Renal cortex interstitium (tissue), 11 donors: Measurements from ENCODE around the gene TEX29. TPM values are rescaled to one million over a fixed set of nuclear protein-coding genes. Genes with fewer than 3 reads are reported as not detected.

Source experiments
- DNase-seq, 11 donors: peaks; one replicate each; pipeline ENCODE4 v3.0.0-alpha.2; 2013; ENCODE audit warnings: low read depth in 9 of 11, low spot score in 4 of 11; ENCODE audit errors: extremely low read depth in 1 of 11
- polyA plus RNA-seq, 3 donors: library from polyadenylated mRNA; unstranded; fragments of 120-200 nt; gene quantifications; one replicate each; pipeline ENCODE4 v1.2.1, GENCODE V29; 2013; ENCODE audit not compliant: insufficient read length in 3 of 3

The TEX29 gene
- polyA plus RNA-seq, 3 donors: 0.27 to 0.42 (median 0.36) TPM

DNA sequence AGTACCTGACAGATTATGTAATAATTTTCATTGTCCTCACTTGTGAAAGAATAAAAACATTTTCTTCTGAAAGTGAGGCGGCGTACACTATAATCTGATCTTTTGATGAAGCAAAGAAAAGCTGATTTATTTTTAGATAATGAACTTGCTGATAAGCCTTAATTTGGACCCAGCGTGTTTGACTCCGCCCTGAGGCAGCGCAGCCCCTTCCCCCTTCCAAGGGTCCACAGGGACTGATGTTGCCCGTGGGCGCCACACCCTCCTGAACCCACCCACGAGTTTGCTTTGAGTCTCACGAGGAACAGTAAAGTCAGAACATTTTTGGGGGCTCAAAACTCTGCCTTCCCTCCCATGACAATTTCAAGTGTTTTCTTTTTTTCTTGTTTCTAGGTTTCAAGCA, 40.0 kb downstream of the TEX29 start:
- DNase-seq: no peak

DNA sequence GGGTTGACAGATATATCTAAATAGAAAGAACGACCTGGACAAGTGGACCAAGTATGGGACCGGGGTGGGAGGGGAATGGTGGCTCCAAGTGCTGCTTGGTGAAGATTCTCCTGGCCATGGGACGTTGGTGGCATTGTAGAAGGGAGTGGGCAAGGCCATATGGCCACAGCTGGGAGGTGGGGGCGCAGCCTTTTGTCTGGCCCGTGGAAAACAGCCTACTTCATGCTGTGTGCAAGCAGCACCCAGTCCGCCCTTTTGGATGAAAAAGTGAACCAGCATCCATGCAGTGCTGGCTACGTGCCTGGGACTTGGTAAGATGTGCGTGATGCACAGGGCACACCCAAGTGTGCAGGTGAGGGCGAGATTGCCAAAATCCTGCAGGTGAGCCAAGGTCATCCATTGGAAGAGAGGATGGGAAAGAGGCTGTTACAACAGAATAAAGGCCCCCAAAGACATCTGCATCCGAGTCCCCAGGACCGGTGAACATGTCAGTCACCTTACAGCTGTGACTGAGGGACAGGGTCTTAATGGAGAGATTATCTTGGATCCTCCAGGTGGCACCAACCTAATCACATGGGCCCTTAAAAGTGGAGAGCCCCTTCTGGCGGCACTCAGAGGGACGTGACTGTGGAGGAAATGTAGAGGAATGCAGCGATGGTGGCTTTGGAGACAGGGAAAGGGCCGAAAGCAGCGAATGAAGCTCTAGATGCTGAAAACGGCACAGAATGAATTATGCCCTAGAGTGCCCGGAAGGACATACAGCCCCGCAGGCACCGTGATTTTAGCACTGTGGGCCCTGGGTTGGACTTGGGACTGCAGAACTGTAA, 40.8 kb downstream of the TEX29 start:
- DNase-seq: no peak

DNA sequence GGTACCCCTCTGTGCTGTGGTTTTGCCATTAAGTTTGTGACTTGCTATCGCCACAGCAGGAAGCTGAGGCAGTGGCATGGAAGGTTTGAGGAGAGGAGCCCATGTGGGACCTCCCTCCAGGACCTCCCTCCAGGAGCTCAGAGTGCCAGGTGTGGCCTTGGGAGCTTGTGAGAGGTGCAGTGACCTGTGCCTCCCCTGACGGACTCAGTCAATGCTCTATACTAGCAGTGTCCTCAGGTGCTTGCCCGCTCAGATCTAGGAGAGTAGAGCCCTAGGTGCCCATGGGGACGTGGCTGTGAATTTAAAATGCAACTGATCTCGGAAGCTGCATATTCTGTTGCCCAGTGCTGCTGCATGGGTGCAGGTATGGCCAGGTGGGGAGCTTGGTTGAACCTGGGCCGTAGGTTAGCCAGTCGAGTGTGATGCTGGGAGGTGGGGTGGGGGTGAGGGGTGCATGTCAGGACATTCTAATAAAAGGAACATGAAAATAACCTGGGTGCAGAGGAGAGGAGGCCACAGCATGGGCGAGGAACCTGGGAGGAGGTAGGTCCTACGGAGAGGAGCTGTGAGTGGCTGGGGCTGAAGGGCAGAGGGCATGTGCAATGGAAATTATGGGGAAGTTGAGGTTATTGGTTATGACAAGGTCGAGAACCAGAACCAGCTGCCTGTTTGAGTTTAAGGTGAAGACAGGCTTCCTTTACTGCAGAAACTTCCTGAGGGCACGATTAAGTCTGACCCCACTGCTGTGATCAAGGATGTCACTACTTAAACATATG, 41.6 kb downstream of the TEX29 start:
- no peak for DNase-seq

DNA sequence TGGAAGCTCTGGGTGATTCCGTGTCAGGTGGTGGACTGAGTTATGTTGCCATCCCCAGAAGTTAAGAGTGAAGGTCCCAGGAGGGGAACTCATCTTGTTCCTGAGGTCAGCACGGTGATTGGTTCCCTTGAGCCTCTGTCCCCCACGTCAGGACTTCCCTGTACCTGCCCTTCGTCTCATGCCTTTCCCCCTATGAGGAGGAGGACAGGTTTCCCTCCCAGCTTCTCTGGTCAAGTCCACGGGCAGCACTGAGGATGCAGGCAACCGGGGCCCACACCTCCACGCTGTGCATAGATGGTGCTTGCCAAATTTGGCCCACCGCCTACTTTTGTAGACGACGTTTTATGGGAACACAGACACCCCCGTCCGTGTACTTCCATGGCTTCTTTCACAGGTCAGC, 42.7 kb downstream of the TEX29 start:
- no peak for DNase-seq

DNA sequence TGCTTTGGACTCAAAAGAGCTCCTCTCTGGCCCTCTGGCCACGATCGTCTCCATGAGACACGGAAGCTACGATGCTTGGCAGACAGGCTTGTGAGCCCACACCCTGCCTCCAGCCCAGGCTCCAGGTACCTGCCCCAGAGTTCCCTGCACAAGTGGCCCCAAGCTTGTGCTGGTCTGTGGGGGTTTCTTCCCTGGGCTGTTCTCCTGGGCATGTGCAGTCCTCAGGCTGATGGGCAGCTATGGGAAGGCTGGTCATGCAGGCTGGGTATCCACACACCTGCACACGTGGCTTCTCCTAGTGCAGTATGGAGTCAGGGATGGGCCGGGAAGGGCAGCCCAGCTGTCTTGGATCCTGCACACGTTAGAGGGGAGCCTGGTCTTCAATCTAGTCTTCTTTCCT, 43.1 kb downstream of the TEX29 start:
- no peak for DNase-seq

DNA sequence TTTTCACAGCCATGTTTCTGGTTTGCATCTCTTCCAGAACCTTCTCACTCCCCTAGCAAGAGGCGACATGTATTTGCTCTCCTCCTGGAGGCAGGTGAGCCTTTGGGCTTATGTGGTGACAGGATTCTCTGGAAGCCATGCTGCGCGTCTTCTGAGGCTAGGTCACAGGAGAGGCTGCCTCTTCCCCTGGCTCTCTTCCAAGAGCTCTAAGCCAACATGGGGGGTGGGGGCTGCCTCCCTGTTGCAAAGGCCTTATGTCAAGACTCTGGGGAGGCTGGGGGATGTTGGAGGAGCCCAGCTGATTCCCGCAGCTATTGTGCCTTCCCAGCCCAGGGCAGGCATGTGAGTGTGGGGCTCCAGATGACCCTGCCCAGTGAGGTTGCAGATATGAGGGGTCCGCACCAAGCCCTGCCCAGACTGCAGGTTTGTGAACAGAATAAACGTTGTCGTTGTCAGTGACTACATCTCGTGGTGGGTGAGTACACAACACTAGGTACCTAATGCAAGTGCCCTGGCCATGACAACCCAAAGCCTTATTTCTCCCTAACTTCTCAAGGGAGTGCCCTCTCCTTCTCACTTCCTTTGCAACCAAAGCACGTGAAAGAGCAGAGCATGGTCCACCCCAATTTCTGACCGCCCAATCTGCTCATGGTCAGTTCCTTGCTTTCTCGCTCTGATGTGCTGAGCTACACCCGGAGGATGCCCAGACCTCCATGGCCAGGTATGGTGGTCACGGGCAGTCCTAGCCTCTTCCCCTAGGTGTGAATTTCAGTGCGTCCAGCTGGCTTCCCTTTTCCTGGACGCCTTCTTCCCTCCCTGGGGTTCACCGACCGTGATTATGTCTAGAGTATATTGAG, 44.9 kb downstream of the TEX29 start:
- no peak for DNase-seq

DNA sequence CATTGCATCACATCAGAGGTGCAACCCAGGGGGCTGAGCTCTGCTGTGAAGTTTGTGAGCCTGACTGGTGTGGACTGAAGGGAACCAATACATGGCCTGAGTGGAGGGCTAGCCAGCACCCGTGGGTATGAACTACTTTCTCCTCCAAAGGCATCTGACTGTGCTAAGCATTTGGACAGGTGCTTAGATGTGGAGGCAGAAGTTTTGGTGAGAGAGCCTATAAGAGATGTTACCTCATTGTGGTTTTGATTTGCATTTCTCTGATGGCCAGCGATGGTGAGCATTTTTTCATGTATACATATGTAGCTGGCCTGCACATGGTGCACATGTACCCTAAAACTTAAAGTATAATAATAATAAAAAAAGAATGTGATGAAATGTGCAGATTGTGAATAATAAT, 46.9 kb downstream of the TEX29 start:
- DNase-seq: no peak

DNA sequence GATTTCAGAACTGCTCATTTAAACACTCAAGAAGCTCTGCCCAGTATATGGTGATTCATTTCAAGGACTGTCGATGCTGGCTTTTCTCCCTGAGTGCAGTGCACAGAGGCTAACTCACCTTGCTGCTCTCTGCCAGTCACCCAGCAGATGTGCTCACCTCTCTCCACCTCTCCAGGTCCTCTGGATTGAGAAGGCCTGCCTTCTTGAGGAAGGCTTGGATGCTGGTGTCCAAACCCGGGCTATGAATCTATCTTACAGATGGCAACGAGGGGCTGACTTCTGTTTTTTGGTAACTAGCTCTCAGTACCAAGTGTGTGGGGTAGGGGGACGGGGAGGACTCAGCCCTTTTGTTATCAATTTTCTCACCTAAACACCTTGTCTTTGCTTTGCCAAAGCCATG, 47.6 kb downstream of the TEX29 start:
- DNase-seq: no peak

DNA sequence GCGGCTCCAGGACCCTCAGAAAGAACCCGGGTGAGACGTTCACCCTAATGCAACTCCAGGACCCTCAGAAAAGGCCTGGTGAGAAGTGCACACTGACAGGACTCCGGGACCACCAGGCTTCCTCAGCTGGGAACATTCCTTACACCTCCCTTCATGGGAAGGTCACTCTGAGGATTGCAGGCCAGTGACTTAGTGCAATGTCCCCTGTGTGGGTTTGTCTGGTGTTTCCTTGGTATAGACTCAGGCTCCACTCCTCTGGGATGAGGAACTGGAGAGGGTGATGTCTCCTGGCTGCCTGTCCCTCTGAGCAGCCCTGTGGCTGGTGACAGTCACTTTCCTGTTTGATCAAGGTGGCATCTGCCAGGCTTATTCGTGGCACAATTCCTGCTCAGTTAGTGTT, 49.7 kb downstream of the TEX29 start:
- no peak for DNase-seq

DNA sequence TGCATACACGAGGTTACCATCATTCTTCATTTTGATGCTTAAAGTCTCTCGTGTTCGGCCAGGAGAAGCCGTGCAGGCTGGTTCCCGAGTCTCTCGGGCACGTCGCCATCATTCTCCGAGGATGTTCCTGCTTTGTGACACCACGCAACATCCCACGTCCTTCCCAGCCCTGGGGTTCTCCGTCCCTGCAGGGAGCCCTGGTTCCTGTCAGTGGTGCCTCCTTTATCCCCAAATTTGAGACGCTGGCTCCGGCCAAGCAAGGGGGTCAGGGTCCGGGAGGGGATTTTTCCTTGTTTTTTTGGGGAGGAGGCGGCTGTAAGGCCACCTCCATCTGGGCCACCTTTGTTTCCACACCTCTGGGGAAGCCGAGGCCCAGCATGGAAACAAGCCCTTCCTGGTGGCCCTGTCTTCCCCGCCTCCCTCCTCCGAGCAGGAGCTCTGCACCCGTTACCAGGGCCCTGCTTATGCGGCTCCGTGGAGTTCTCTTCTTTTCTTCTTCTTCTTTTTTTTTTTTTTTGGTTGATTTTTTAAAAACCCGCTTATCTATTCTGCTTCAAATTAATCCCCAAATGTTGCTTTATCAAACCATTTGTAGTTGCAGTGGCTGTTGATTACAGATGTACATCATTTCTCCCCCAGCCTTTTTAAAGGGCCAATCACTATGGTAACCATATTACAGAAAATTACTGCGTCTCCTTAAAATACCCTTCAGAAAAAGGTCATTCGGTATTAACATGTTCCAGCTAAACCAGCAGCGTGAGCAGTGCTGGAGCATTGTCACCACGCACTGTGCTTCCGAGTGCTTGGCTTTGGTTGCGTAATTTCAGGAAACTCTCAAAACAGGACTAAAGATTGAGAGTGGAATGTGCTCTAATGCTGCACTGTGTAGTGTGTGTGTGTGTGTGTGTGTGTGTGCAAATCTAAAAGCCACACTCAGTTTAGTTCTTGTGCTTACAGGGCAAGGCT, 50.4 kb downstream of the TEX29 start:
- no peak for DNase-seq

DNA sequence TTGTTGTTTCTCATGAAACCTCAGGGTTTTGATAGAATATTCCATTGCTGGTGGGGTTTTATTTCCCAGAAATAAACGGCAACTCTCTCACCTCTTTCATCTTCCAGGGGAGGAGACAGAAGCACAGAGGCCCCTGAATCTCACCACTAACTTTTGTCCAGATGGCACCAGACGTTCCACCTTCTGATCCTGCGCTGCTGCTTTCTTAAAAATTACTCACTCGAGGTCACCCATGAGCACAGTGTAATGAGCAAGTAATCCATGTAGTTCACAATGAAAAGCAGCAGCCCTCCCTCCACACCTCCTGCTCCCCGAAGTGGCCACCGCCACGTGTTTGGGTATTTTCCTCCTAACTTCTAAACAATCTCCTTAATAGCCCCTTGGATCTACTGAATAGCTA, 51.3 kb downstream of the TEX29 start:
- no peak for DNase-seq

DNA sequence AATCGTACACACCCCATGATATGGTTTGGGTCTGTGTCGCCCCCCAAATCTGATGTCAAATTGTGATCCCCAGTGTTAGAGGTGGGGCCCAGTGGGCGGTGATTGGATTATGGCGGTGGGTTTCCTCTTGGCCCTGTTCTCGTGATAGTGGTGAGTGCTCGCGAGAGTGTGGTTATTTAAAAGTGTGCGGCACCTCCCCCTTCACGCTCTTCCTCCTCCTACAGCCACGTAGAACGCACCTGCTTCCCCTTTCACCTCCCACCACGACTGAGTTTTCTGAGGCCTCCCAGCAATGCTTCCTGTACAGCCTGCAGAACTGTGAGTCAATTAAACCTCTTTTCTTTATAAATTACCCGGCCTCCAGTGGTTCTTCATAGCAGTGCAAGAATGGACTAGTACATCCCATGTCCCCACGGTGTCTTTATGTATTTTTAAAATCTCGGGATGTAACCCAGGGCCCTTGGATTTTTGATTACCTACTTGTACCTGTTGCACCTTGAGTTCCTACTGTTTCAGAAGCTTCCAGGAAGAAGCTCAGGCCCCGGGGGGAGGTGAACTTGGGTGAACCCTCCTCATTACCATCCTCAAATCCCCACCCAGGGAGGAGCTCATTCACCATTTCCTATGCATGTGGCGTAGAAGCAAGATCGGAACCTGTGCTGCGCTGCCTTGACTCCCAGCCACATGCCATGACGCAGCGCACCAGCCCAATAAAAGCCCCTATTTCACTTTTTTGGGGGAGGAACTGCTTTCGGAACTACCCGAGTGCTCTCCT, 52.4 kb downstream of the TEX29 start:
- no peak for DNase-seq

DNA sequence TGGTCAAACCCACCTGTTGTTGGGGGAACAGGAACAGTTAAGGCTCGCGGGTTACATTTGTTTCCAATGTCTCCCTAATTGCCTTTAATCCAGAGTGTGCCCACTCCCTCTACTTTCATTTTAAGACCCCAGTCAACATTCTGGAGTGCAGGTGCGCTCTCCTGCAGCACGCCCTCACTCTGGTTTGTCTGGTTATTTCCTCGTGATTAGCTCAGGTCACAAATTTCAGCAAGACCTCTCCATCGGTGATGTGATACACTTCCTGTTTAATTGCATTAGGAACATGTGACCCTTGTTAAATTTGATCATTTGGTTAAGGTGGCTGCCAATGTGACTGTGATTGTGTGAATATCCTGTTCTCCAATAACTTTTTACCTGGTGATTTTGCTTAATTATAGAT, 53.0 kb downstream of the TEX29 start:
- no peak for DNase-seq

DNA sequence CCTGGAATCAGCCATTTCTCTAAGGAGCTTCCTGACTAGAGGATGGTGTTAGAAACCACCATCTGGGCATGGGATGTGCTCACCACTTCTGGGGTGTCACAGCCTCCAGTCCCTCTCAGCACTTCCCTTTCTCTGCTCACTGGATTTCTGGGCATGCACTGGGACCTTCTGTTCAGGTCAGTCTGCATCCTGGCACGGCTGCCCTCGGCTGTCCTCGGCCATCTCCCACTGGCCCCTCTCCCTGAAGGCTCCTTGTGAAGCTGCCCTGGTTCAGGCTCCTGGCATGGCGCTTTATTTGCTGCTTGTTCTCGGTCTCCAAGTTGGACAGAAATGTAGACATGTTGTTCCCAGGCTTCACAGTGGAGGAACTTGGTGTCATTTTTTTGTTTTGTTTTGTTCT, 60.0 kb downstream of the TEX29 start:
- no peak for DNase-seq

DNA sequence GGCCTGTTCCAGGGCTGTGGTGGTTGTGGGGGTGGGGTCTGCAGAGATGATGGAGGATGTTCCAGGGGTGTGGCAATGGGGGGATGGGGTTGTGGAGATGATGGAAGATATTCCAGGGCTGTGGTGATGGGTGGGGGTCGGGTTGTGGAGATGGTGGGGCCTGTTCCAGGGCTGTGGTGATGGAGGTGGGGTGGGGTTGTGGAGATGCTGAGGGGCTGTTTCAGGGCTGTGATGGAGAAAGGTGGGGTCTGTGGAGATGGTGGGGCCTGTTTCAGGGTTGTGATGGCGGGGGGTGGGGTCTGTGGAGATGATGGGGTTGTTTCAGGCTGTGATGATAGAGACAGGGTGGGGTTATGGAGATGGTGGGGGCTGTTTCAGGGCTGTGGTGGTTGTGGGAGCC, 62.0 kb downstream of the TEX29 start:
- no peak for DNase-seq

DNA sequence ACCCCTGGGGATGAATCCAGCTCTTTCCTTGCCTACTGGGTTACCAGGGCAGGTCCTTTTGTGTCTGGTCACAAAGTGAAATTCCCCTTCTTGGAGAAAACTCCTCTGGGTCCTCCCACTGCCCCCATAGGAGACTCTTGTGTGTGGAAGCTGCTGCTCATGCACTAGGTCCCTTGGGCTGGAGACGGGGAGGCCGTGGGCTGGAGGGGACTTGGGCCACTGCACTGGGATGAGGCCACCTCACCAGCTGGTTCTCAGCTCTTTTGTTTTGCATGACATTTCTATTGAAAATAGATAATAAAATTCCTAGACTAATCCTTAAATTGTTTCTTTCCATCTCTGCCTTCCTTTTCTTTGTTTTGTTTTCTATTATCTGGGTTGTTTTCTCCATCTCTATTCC, 62.4 kb downstream of the TEX29 start:
- no peak for DNase-seq

DNA sequence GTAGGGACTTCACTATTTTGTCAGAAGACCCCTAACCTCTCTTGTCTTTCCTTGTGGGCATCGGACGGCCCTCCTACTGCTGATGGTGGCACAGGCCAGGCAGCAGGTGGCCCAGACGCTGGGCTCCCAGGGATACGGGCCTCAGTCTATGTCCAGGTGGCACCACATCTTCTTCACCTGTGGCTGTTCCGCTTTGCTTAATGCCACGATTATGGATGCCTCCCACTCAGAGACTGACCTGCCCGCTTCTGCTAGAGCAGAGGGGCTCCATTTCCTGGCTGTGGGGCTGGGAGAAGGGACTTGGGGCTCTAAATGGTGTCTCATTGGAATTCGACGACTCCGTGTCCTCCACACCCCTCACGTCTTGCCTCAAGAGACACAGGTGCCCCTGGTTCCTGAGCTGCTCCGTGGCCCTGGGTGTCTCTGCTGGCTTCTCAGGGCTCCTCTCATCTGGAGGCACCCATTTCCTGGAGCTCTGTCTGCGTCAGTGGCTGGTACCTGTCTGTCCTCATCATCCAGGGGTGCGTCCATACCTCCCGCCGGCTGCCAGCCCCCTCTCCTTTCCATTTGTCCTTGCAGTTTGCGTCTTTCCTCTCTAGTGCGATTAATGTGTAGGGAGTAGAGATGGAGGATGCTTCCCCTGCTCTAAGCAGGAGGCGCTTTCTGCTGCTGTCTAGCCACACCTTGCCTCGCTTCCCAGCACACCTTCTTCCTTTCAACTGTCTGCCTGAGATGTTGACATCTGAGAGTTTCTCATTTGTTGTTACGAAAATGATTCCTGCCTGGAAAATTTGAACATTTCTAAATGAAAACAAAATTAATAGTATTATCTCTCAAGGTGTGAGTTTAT, 63.4 kb downstream of the TEX29 start:
- no peak for DNase-seq
